ENCODE measurements around the gene RBFOX1. TPM values are rescaled to one million over a fixed set of nuclear protein-coding genes. Genes with fewer than 3 reads are reported as not detected.

Gene RBFOX1
- total RNA-seq, 1 experiment from 2014 or later: not detected

DNA sequence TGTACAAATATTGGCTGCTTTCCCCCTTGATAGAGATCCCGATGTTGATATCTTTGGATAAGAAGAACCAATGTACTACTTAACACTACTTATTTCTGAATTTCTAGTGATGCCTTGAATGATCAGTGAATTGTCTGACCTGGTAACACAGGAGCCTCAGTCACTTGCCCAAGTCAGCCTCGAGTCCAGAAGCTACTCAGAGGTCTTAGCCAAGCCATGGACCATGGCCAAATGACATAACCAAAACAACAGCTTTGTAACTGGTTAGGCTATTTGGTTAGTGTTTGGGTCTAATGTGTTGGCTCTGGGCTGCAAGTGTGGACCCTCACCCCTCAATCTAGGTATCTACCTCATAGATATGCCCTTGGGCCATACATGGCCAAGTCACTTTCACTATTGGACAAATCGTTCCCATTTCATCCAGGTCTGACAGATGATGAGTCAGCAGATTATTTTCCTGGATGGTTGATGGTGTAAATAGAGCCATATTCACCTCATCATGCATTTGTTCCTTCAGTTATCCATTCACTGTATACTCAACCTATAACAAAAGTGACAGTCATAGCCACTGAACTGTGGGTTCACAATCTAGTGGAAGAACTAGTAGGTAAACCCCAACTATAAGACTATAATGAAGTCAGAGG is 3.5 kb downstream of the RBFOX1 start:
- Histone ChIP-seq H3K27ac (ENCODE audit: low read length) (no peak overlapping the region), H3K27me3 (ENCODE audit: low read length) (no peaks in the 10 kb centered on the region), H3K9ac (ENCODE audit: low read length) (no peak overlapping the region), H3K9me2 (replicated peaks; ENCODE audit: low read length) (no peaks in the 10 kb centered on the region), H3K9me3 (ENCODE audit: low read length) (no peaks in the 10 kb centered on the region), H3K4me2 (ENCODE audit: low read length) (no peak overlapping the region), H2AFZ (ENCODE audit: low read length) (no peak overlapping the region), H3K4me1 (ENCODE audit: insufficient read depth, low read length) (no peaks in the 10 kb centered on the region), H4K20me1 (ENCODE audit: low read length) (no peaks in the 10 kb centered on the region), H3K4me3 (ENCODE audit: low read length) (no peak overlapping the region), H3K79me2 (ENCODE audit: low read length) (no peaks in the 10 kb centered on the region), H3F3A (ENCODE audit: low read length, unreplicated experiment) (no peaks in the 10 kb centered on the region), H3K36me3 (ENCODE audit: low read depth, low read length) (no peaks in the 10 kb centered on the region)
- POLR2A ChIA-PET (ENCODE audit: unreplicated experiment): no interaction called here
- BruUV-seq (replicated peaks): no TSS peak
- DNase-seq: no peak
- CTCF ChIA-PET: no interaction called here
- no peak for ATAC-seq
- intact Hi-C loops (cut with micrococcal nuclease): no loop called here
- TF ChIP-seq, protein P1, sequence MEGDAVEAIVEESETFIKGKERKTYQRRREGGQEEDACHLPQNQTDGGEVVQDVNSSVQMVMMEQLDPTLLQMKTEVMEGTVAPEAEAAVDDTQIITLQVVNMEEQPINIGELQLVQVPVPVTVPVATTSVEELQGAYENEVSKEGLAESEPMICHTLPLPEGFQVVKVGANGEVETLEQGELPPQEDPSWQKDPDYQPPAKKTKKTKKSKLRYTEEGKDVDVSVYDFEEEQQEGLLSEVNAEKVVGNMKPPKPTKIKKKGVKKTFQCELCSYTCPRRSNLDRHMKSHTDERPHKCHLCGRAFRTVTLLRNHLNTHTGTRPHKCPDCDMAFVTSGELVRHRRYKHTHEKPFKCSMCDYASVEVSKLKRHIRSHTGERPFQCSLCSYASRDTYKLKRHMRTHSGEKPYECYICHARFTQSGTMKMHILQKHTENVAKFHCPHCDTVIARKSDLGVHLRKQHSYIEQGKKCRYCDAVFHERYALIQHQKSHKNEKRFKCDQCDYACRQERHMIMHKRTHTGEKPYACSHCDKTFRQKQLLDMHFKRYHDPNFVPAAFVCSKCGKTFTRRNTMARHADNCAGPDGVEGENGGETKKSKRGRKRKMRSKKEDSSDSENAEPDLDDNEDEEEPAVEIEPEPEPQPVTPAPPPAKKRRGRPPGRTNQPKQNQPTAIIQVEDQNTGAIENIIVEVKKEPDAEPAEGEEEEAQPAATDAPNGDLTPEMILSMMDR (conservative IDR thresholded peaks at IDR 0.05; ENCODE audit: low read depth, low read length): no peak
- TF ChIP-seq EZH2 (IDR thresholded peaks at IDR 0.05; ENCODE audit: low read length, unreplicated experiment): no peak
- no peak for TF ChIP-seq EZH2phosphoT487 (IDR thresholded peaks at IDR 0.05; ENCODE audit: borderline replicate concordance, low read length)

DNA sequence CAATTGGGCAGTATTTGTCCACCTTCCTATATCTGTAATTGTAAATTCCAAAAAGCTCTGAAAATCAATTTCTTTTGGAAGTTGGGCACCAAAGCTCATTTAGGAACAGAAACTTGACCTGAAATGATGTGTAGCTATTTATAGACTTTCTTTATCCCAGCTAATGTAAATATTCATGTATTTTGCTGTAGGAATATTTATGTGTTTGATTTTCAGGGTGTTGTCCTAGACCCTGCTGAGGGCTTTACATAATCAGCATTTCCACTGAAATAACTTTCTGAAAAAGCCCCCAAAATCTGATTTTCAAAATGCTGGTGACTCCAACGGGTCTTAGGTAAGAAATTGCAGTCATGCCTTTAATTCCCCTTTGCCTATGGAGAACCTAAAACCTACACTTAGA is 4.1 kb downstream of the RBFOX1 start:
- Histone ChIP-seq H3K9me3 (ENCODE audit: low read length) (no peaks in the 10 kb centered on the region), H3K4me3 (ENCODE audit: low read length) (no peak overlapping the region), H3K4me1 (ENCODE audit: insufficient read depth, low read length) (no peaks in the 10 kb centered on the region), H3F3A (ENCODE audit: low read length, unreplicated experiment) (no peaks in the 10 kb centered on the region), H3K4me2 (ENCODE audit: low read length) (no peak overlapping the region), H3K27me3 (ENCODE audit: low read length) (no peaks in the 10 kb centered on the region), H3K9me2 (replicated peaks; ENCODE audit: low read length) (no peaks in the 10 kb centered on the region), H4K20me1 (ENCODE audit: low read length) (no peaks in the 10 kb centered on the region), H3K27ac (ENCODE audit: low read length) (no peak overlapping the region), H2AFZ (ENCODE audit: low read length) (no peak overlapping the region), H3K9ac (ENCODE audit: low read length) (no peak overlapping the region), H3K79me2 (ENCODE audit: low read length) (no peaks in the 10 kb centered on the region), H3K36me3 (ENCODE audit: low read depth, low read length) (no peaks in the 10 kb centered on the region)
- ATAC-seq (no peak), DNase-seq (no peak)
- intact Hi-C loops (cut with micrococcal nuclease): no loop called here
- CTCF ChIA-PET: no interaction called here
- no TSS peak for BruUV-seq (replicated peaks)
- POLR2A ChIA-PET (ENCODE audit: unreplicated experiment): no interaction called here
- TF ChIP-seq EZH2 (IDR thresholded peaks at IDR 0.05; ENCODE audit: low read length, unreplicated experiment) (no peak), EZH2phosphoT487 (IDR thresholded peaks at IDR 0.05; ENCODE audit: borderline replicate concordance, low read length) (no peak)
- TF ChIP-seq, protein P1 (conservative IDR thresholded peaks at IDR 0.05; ENCODE audit: low read depth, low read length): no peak

DNA sequence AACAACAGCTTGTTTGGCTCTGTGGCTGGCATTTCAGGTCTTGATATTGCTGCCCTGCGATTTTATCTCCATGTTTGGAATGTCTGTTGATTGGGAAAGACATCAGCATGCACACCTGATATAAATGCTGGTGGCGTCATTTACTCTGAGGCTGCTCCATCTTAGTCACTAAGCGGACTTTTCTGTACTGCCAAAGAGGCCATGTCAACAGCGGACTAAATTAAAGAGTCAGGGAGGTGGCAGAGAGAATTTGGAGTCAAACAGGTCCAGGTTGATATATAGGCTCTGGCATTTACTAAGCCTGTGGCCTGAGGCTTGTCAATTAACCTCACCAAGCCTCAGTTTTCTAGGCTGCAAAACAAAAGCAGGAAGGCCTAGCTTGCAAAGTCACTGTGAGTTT is 6.2 kb downstream of the RBFOX1 start:
- Histone ChIP-seq H3K4me2 (ENCODE audit: low read length) (no peak overlapping the region), H3K27ac (ENCODE audit: low read length) (no peak overlapping the region), H3K79me2 (ENCODE audit: low read length) (no peaks in the 10 kb centered on the region), H3K36me3 (ENCODE audit: low read depth, low read length) (no peaks in the 10 kb centered on the region), H3K4me1 (ENCODE audit: insufficient read depth, low read length) (no peaks in the 10 kb centered on the region), H3K4me3 (ENCODE audit: low read length) (no peak overlapping the region), H3K9me3 (ENCODE audit: low read length) (no peaks in the 10 kb centered on the region), H3K9me2 (replicated peaks; ENCODE audit: low read length) (no peaks in the 10 kb centered on the region), H3K9ac (ENCODE audit: low read length) (no peak overlapping the region), H3F3A (ENCODE audit: low read length, unreplicated experiment) (no peaks in the 10 kb centered on the region), H2AFZ (ENCODE audit: low read length) (no peak overlapping the region), H4K20me1 (ENCODE audit: low read length) (no peaks in the 10 kb centered on the region), H3K27me3 (ENCODE audit: low read length) (no peaks in the 10 kb centered on the region)
- TF ChIP-seq EZH2phosphoT487 (IDR thresholded peaks at IDR 0.05; ENCODE audit: borderline replicate concordance, low read length) (no peak), EZH2 (IDR thresholded peaks at IDR 0.05; ENCODE audit: low read length, unreplicated experiment) (no peak)
- TF ChIP-seq, protein P1 (conservative IDR thresholded peaks at IDR 0.05; ENCODE audit: low read depth, low read length): no peak
- DNase-seq (no peak), ATAC-seq (no peak)
- intact Hi-C loops (cut with micrococcal nuclease): no loop called here
- no TSS peak for BruUV-seq (replicated peaks)
- ChIA-PET CTCF (no interaction called here), POLR2A (ENCODE audit: unreplicated experiment) (no interaction called here)

Measured in PC-3 (cell line).